PC-9 (cell line): ENCODE data around the gene UBAP2L. TPM values are rescaled to one million over a fixed set of nuclear protein-coding genes. Genes with fewer than 3 reads are reported as not detected.
"Not testable (repeated sequence)": the region's sequence is repeated elsewhere in the genome, so short reads cannot be mapped to it uniquely, and the experiment has no call there.

Source experiments
- BruUV-seq: library from RNA; stranded (reverse); fragments of 400-500 nt; replicated peaks from 2 replicates; lab custom pipeline; 2021; lab: Mats Ljungman, UMichigan
- CTCF ChIA-PET: fragments of 300-600 bp; sonication (Branson Sonifier 250); formaldehyde crosslinking; loops from one replicate; lab custom pipeline; 2022; ENCODE audit warnings: antibody characterized with exemption; lab: Charles Lee
- POLR2A ChIA-PET: fragments of 300-600 bp; sonication (Branson Sonifier 250); formaldehyde crosslinking; loops from one replicate; lab custom pipeline; 2022; ENCODE audit warnings: antibody characterized with exemption; ENCODE audit not compliant: unreplicated experiment; lab: Charles Lee
- DNase-seq, 2 experiments: peaks; one replicate each; pipeline versions ENCODE4 v3.0.0 to v3.0.0-alpha.2; 2015 to 2022; ENCODE audit warnings: mixed read lengths in 1 of 2
- H2AFZ ChIP-seq: fragments of 200-600 bp; sonication (generic); 2 replicates; pipeline ENCODE4 v1.8.1; 2017; ENCODE audit warnings: antibody characterized with exemption
- H3F3A ChIP-seq: fragments of 200-600 bp; sonication (generic); 2 replicates; pipeline ENCODE4 v1.8.1; 2017; ENCODE audit warnings: antibody characterized with exemption, mild to moderate bottlenecking, low read depth; ENCODE audit not compliant: insufficient read depth
- H3K27ac ChIP-seq: fragments of 200-600 bp; sonication (generic); 2 replicates; pipeline ENCODE4 v1.6.1; 2016; ENCODE audit warnings: mixed run types
- H3K27me3 ChIP-seq: fragments of 200-600 bp; sonication (generic); 2 replicates; pipeline ENCODE4 v1.6.1; 2016; ENCODE audit warnings: low read depth, mixed run types; ENCODE audit not compliant: insufficient read depth
- H3K36me3 ChIP-seq: fragments of 200-600 bp; sonication (generic); 2 replicates; pipeline ENCODE4 v1.6.1; 2016; ENCODE audit warnings: low read depth, mixed run types
- H3K4me1 ChIP-seq: fragments of 200-600 bp; sonication (generic); replicated peaks from 2 replicates; pipeline ENCODE4 v1.6.1; 2016; ENCODE audit warnings: mixed run types; ENCODE audit not compliant: insufficient read depth
- H3K4me2 ChIP-seq: fragments of 200-600 bp; sonication (generic); 2 replicates; pipeline ENCODE4 v1.6.1; 2017; ENCODE audit warnings: mixed run types
- H3K4me3 ChIP-seq: fragments of 200-600 bp; sonication (generic); 2 replicates; pipeline ENCODE4 v1.6.1; 2016; ENCODE audit warnings: mixed run types
- H3K79me2 ChIP-seq: fragments of 200-600 bp; sonication (generic); 2 replicates; pipeline ENCODE4 v1.6.1; 2017; ENCODE audit warnings: low read depth, mixed run types
- H3K9me2 ChIP-seq: fragments of 200-600 bp; sonication (generic); 2 replicates; pipeline ENCODE4 v1.8.1; 2017; ENCODE audit warnings: mild to moderate bottlenecking; ENCODE audit not compliant: insufficient read depth
- H3K9me3 ChIP-seq: fragments of 200-600 bp; sonication (generic); 2 replicates; pipeline ENCODE4 v1.8.1; 2016; ENCODE audit warnings: low read depth; ENCODE audit not compliant: insufficient read depth
- H4K20me1 ChIP-seq: fragments of 200-600 bp; sonication (generic); 2 replicates; pipeline ENCODE4 v1.8.1; 2017; ENCODE audit not compliant: insufficient read depth
- EZH2 ChIP-seq: fragments of 200-600 bp; sonication (generic); IDR thresholded peaks from 2 replicates; pipeline ENCODE4 v1.8.0; 2017; ENCODE audit warnings: antibody characterized with exemption, low read depth
- intact Hi-C: fragments of 100-400 bp; cut with micrococcal nuclease; formaldehyde crosslinking; loops from one replicate; pipeline ENCODE4 v1.10.0; 2022; ENCODE audit not compliant: unreplicated experiment
- total RNA-seq: library from RNA; stranded (reverse); gene quantifications from 2 replicates; pipeline ENCODE4 v1.2.3, GENCODE V29; 2021
- TF ChIP-seq, protein P1 (sequence below): fragments of 200-600 bp; sonication (generic); conservative IDR thresholded peaks from 2 replicates; pipeline ENCODE4 v1.6.1; 2017; ENCODE audit warnings: mixed run types, antibody characterized with exemption, mild to moderate bottlenecking, moderate library complexity

Gene UBAP2L
- total RNA-seq, 1 experiment from 2014 or later: 157 TPM

DNA sequence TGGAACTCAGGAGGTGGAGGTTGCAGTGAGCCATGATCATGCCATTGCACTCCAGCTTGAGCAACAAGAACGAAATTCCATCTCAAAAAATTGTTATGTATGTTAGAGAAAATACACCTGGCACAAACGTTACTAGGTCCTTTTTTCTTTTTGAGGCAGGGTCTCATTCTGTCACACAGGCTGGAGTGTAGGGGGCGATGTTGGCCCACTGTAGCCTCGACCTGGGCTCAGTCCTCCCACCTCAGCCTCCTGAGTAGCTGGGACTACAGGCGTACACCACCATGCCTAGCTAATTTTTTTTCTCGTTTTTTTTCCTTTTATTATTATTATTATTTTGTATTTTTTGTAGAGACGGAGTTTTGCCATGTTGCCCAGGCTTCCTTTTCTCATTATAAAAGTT, 56.0 kb downstream of the UBAP2L start:
- intact Hi-C loops: loop anchor here (5.0 kb wide), 1 partner anchor 271 kb away; no protein-coding TSS in a partner anchor
- ChIA-PET CTCF (interaction anchor here (0.8 kb wide), 1 partner anchor 76 kb away, joined by 5 read pairs; no protein-coding TSS in a partner anchor), POLR2A (no interaction called here)
- Histone ChIP-seq H4K20me1 (no peaks in the 10 kb centered on the region), H3K27ac (no peak overlapping the region), H3F3A (peaks cover 4% of the 10 kb centered on the region; the same call in 1 of the 2 replicates), H3K4me2 (no peak overlapping the region), H2AFZ (no peak overlapping the region), H3K4me1 (peaks cover 6% of the 10 kb centered on the region), H3K4me3 (no peak overlapping the region), H3K27me3 (no peaks in the 10 kb centered on the region), H3K79me2 (peaks cover 18% of the 10 kb centered on the region), H3K36me3 (peaks cover 3% of the 10 kb centered on the region; the same call in 1 of the 2 replicates), H3K9me2 (no peaks in the 10 kb centered on the region), H3K9me3 (no peaks in the 10 kb centered on the region)
- TF ChIP-seq, protein P1, sequence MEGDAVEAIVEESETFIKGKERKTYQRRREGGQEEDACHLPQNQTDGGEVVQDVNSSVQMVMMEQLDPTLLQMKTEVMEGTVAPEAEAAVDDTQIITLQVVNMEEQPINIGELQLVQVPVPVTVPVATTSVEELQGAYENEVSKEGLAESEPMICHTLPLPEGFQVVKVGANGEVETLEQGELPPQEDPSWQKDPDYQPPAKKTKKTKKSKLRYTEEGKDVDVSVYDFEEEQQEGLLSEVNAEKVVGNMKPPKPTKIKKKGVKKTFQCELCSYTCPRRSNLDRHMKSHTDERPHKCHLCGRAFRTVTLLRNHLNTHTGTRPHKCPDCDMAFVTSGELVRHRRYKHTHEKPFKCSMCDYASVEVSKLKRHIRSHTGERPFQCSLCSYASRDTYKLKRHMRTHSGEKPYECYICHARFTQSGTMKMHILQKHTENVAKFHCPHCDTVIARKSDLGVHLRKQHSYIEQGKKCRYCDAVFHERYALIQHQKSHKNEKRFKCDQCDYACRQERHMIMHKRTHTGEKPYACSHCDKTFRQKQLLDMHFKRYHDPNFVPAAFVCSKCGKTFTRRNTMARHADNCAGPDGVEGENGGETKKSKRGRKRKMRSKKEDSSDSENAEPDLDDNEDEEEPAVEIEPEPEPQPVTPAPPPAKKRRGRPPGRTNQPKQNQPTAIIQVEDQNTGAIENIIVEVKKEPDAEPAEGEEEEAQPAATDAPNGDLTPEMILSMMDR: peak; percentile 40
- no peak for TF ChIP-seq EZH2
- DNase-seq: no peak
- BruUV-seq: no TSS peak

DNA sequence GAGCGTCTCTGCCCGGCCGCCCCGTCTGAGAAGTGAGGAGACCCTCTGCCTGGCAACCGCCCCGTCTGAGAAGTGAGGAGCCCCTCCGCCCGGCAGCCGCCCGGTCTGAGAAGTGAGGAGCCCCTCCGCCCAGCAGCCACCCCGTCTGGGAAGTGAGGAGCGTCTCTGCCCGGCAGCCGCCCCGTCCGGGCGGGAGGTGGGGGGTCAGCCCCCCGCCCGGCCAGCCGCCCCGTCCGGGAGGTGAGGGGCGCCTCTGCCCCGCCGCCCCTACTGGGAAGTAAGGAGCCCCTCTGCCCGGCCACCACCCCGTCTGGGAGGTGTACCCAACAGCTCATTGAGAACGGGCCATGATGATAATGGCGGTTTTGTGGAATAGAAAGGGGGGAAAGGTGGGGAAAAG, 66.8 kb downstream of the UBAP2L start:
- DNase-seq, POLR2A ChIA-PET, H3K36me3 ChIP-seq, H3K4me1 ChIP-seq, H3K9me2 ChIP-seq, H3K79me2 ChIP-seq, intact Hi-C loops, H3K27ac ChIP-seq, H3K4me3 ChIP-seq, H4K20me1 ChIP-seq, BruUV-seq, H3K4me2 ChIP-seq, H2AFZ ChIP-seq, CTCF ChIA-PET, H3K9me3 ChIP-seq, H3F3A ChIP-seq: not testable (repeated sequence)
- H3K27me3 ChIP-seq: peaks cover 24% of the 10 kb centered on the region; the same call in 1 of the 2 replicates

DNA sequence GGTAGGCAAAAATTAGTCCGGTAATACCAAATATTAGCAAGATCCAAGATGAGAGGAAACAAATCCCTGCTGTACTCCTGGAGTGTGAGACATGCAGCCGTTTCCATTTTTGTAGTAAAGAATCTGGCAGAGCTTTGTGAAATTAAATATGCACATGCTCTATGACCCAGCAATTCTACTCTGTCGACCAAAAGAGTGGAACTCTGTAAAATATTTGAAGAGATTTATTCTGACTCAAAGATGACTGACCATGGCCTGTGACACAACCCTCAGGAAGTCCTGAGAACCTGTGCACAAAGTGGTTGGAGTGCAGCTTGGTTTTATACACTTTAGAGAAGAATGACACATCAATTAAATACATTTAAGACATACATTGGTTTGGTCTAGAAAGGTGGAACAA, 67.9 kb downstream of the UBAP2L start:
- H3K4me1 ChIP-seq: no peaks in the 10 kb centered on the region
- BruUV-seq: no TSS peak
- no peaks in the 10 kb centered on the region for H3K36me3 ChIP-seq
- no peaks in the 10 kb centered on the region; the same call in 1 of the 2 replicates for H3K9me3 ChIP-seq
- no peak for DNase-seq
- H3K27me3 ChIP-seq: peaks cover 24% of the 10 kb centered on the region; the same call in 1 of the 2 replicates
- no peak overlapping the region for H3K27ac ChIP-seq
- ChIA-PET POLR2A (no interaction called here), CTCF (no interaction called here)
- no peaks in the 10 kb centered on the region for H3K9me2 ChIP-seq
- no peak overlapping the region for H2AFZ ChIP-seq
- H3K4me2 ChIP-seq: no peak overlapping the region
- H4K20me1 ChIP-seq: no peaks in the 10 kb centered on the region
- H3K79me2 ChIP-seq: no peaks in the 10 kb centered on the region
- H3K4me3 ChIP-seq: no peak overlapping the region
- intact Hi-C loops: no loop called here
- no peaks in the 10 kb centered on the region for H3F3A ChIP-seq
- no peak for TF ChIP-seq EZH2
- TF ChIP-seq, protein P1: no peak

- no peak for DNase-seq
- TF ChIP-seq, protein P1: no peak
- TF ChIP-seq EZH2: no peak
- no peaks in the 10 kb centered on the region for H3K9me2 ChIP-seq
- ChIA-PET POLR2A (interaction anchor here (0.5 kb wide), 1 partner anchor 37 kb away, joined by 6 read pairs; no protein-coding TSS in a partner anchor), CTCF (no interaction called here)
- H3K27me3 ChIP-seq: peaks cover 24% of the 10 kb centered on the region; the same call in 1 of the 2 replicates
- intact Hi-C loops: no loop called here
- H4K20me1 ChIP-seq: no peaks in the 10 kb centered on the region
- peaks cover 14% of the 10 kb centered on the region for H3K9me3 ChIP-seq
- H3K4me3 ChIP-seq: no peak overlapping the region
- no peaks in the 10 kb centered on the region for H3K79me2 ChIP-seq
- H3K36me3 ChIP-seq: no peaks in the 10 kb centered on the region
- no peak overlapping the region for H3K27ac ChIP-seq
- H3K4me1 ChIP-seq: no peaks in the 10 kb centered on the region
- H3K4me2 ChIP-seq: no peak overlapping the region
- no peak overlapping the region for H2AFZ ChIP-seq
- BruUV-seq: no TSS peak
- no peaks in the 10 kb centered on the region; the same call in 1 of the 2 replicates for H3F3A ChIP-seq
Observed at GRCh38 chr1:154290921-154291320, 70.2 kb downstream of the UBAP2L start.
